ENCODE results near the gene PTPRG.

PTPRG gene

GRCh38 chr3:61928776-61929314 is 367.5 kb downstream of the PTPRG start:
- H3K4me3 ChIP-seq (ENCODE audit: low read length) = no peak overlapping the region
- no peak for DNase-seq (ENCODE audit: low read depth)
- TF ChIP-seq, protein P1, sequence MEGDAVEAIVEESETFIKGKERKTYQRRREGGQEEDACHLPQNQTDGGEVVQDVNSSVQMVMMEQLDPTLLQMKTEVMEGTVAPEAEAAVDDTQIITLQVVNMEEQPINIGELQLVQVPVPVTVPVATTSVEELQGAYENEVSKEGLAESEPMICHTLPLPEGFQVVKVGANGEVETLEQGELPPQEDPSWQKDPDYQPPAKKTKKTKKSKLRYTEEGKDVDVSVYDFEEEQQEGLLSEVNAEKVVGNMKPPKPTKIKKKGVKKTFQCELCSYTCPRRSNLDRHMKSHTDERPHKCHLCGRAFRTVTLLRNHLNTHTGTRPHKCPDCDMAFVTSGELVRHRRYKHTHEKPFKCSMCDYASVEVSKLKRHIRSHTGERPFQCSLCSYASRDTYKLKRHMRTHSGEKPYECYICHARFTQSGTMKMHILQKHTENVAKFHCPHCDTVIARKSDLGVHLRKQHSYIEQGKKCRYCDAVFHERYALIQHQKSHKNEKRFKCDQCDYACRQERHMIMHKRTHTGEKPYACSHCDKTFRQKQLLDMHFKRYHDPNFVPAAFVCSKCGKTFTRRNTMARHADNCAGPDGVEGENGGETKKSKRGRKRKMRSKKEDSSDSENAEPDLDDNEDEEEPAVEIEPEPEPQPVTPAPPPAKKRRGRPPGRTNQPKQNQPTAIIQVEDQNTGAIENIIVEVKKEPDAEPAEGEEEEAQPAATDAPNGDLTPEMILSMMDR (conservative IDR thresholded peaks at IDR 0.05; ENCODE audit: low read depth, low read length) = no peak

DNA sequence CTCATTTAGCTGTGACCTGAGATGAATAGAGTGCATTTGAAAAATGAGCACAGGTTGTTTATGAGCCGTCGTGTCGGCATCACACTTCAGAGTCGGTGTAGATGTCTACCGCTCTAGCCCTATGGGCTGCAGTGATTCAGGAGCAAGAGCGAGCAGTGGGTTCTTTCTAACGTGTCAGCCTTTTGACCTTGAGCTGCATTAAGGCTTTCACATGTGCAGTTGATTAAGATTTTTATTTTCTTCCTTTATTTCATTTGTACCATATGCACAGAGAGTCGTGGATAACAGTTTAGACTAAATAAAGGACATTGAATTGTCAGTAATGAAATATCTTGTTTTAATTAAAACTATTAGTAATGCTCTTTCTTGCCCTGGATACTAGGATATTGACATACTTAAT is 368.2 kb downstream of the PTPRG start:
- TF ChIP-seq, protein P1 (conservative IDR thresholded peaks at IDR 0.05; ENCODE audit: low read depth, low read length) = no peak
- no peak overlapping the region for H3K4me3 ChIP-seq (ENCODE audit: low read length)
- no peak for DNase-seq (ENCODE audit: low read depth)

DNA sequence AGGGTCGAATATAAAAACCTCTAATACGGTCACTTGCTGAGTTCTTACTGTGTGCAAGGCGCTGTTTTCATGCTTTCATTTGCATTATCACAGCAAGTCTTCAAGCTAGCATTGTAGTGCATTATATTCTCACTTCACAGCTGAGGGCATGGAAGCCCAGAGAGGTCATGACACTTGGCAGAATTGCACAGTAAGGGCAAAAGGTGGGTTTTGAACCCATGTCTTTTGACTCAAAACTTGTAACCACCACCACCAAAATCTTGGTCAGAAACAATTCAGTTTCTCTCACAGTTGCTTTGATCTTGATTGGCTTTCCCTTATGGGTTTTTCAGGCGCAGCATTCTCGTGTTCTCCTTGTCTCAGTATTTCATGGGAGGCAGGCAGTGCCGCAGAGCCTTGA is 371.1 kb downstream of the PTPRG start:
- TF ChIP-seq, protein P1 (conservative IDR thresholded peaks at IDR 0.05; ENCODE audit: low read depth, low read length) = no peak
- no peak overlapping the region for H3K4me3 ChIP-seq (ENCODE audit: low read length)
- DNase-seq (ENCODE audit: low read depth) = no peak

GRCh38 chr3:61933798-61934504 is 372.6 kb downstream of the PTPRG start:
- no peak overlapping the region for H3K4me3 ChIP-seq (ENCODE audit: low read length)
- TF ChIP-seq, protein P1 (conservative IDR thresholded peaks at IDR 0.05; ENCODE audit: low read depth, low read length) = no peak
- no peak for DNase-seq (ENCODE audit: low read depth)

GRCh38 chr3:61934505-61934871 is 373.1 kb downstream of the PTPRG start:
- TF ChIP-seq, protein P1 (conservative IDR thresholded peaks at IDR 0.05; ENCODE audit: low read depth, low read length) = no peak
- no peak overlapping the region for H3K4me3 ChIP-seq (ENCODE audit: low read length)

DNA sequence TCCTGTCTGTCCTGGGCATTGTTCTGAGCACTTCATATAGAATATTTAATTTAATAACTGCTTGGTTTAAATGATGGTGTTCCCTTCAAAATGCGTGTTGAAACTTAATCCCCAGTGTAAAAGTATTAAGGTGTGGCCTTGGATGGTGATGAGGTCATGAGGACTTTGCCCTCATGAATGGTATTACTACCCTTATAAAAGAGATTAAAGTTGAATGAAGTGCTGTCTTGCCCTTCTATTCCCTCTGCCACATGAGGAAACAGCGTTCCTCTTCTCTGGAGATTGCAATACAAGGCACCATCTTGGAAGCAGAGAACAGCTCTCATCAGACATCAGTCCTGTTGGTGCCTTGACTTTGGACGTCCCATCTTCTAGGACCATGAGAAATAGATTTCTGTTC is 374.4 kb downstream of the PTPRG start:
- no peak overlapping the region for H3K4me3 ChIP-seq (ENCODE audit: low read length)
- DNase-seq (ENCODE audit: low read depth) = no peak
- TF ChIP-seq, protein P1 (conservative IDR thresholded peaks at IDR 0.05; ENCODE audit: low read depth, low read length) = no peak

More at GRCh38 chr3:61934505-61934871, 373.1 kb downstream of the PTPRG start:
- DNase-seq (ENCODE audit: low read depth) = no peak

DNA sequence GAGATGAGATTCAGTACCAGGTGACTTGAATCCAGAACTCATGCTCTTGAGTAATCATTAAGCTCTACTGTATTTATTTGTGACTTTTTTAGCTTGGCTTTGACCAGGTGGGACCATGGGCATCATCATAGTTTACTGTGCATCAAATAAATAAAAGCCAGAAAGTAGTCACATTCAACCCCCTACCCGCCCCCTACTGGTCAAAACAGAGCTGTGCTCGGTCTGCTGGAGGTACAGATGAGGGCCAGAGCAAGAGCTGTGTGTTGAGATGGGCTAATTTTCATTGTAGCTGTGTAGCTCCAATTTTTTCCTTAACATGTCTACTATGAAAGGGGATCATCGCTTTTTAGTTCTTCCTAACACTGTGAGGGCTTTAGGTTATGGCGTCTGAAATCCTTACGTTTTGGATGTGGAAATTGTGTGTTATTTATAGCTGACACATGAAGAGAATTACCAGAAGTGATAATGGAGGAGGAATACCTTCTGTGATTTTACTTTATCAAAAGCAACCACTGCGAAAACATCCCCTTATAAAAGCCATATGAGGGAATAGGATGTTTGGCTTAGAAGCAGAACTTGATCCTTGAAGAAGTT is 375.1 kb downstream of the PTPRG start:
- TF ChIP-seq, protein P1 (conservative IDR thresholded peaks at IDR 0.05; ENCODE audit: low read depth, low read length) = peak; percentile 63
- DNase-seq (ENCODE audit: low read depth) = no peak
- no peak overlapping the region for H3K4me3 ChIP-seq (ENCODE audit: low read length)
